ENCODE data around the gene LPP.

DNA sequence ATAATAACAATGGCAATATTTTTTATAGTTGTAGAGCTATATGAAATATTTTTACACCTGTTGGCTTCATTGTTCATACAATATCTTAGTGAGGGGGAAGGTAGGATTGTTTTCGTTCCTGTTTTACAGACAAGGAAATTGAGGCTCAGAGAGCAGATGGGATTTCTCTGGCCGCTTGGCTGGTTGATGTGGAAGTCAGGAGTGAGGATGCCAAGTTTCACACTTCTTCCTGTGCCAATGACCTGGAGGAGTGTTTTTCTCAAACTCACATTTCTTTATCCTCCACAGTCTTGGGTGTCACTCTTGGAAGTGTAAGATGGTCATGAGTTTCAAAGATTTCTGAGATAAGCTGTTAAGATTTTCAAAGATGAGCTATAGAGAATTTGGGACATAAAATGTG, 50.6 kb downstream of the LPP start:
- TF ChIP-seq, protein P1, sequence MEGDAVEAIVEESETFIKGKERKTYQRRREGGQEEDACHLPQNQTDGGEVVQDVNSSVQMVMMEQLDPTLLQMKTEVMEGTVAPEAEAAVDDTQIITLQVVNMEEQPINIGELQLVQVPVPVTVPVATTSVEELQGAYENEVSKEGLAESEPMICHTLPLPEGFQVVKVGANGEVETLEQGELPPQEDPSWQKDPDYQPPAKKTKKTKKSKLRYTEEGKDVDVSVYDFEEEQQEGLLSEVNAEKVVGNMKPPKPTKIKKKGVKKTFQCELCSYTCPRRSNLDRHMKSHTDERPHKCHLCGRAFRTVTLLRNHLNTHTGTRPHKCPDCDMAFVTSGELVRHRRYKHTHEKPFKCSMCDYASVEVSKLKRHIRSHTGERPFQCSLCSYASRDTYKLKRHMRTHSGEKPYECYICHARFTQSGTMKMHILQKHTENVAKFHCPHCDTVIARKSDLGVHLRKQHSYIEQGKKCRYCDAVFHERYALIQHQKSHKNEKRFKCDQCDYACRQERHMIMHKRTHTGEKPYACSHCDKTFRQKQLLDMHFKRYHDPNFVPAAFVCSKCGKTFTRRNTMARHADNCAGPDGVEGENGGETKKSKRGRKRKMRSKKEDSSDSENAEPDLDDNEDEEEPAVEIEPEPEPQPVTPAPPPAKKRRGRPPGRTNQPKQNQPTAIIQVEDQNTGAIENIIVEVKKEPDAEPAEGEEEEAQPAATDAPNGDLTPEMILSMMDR (IDR thresholded peaks at IDR 0.05 in 2 of 3, conservative IDR thresholded peaks at IDR 0.05 in 1 of 3; ENCODE audit: insufficient read depth in 2 of 3, low read depth in 1 of 3, low read length in 3 of 3), result no peak
- TF ChIP-seq PTTG1 (tag; IDR thresholded peaks at IDR 0.05; ENCODE audit: low read depth) (no peak), EGR1 (conservative IDR thresholded peaks at IDR 0.05) (no peak), USF2 (CRISPR knock-in tag; IDR thresholded peaks at IDR 0.05) (no peak), TRIM24 (IDR thresholded peaks at IDR 0.05) (no peak), XRCC5 (IDR thresholded peaks at IDR 0.05; ENCODE audit: low read depth, low read length) (no peak), FOXA1 (IDR thresholded peaks at IDR 0.05; ENCODE audit: borderline replicate concordance) (no peak), ATF7 (IDR thresholded peaks at IDR 0.05) (no peak), KHSRP (IDR thresholded peaks at IDR 0.05) (no peak), SPI1 (IDR thresholded peaks at IDR 0.05; ENCODE audit: borderline replicate concordance, low read depth, low read length) (no peak), ELK3 (CRISPR knock-in tag; IDR thresholded peaks at IDR 0.05) (no peak), EP300 (IDR thresholded peaks at IDR 0.05; ENCODE audit: low read length) (no peak)
- TF ChIP-seq, protein P2, sequence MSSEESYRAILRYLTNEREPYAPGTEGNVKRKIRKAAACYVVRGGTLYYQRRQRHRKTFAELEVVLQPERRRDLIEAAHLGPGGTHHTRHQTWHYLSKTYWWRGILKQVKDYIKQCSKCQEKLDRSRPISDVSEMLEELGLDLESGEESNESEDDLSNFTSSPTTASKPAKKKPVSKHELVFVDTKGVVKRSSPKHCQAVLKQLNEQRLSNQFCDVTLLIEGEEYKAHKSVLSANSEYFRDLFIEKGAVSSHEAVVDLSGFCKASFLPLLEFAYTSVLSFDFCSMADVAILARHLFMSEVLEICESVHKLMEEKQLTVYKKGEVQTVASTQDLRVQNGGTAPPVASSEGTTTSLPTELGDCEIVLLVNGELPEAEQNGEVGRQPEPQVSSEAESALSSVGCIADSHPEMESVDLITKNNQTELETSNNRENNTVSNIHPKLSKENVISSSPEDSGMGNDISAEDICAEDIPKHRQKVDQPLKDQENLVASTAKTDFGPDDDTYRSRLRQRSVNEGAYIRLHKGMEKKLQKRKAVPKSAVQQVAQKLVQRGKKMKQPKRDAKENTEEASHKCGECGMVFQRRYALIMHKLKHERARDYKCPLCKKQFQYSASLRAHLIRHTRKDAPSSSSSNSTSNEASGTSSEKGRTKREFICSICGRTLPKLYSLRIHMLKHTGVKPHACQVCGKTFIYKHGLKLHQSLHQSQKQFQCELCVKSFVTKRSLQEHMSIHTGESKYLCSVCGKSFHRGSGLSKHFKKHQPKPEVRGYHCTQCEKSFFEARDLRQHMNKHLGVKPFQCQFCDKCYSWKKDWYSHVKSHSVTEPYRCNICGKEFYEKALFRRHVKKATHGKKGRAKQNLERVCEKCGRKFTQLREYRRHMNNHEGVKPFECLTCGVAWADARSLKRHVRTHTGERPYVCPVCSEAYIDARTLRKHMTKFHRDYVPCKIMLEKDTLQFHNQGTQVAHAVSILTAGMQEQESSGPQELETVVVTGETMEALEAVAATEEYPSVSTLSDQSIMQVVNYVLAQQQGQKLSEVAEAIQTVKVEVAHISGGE (CRISPR knock-in tag; IDR thresholded peaks at IDR 0.05), result no peak

Data from K562 (cell line).